Hematopoietic multipotent progenitor cell treated with erythropoietin and hydrocortisone succinate and interleukin-3 and kit ligand, for 15 days (in vitro differentiated cells): ENCODE data around the gene EZR.

Source experiments
- DNase-seq: peaks from one replicate; pipeline ENCODE4 v3.0.0-alpha.2; 2015; ENCODE audit warnings: low spot score

Gene EZR

GRCh38 chr6:158819213-158819976 lies at the start of gene EZR:
Gene EZR (minus strand): TSS chr6:158819368. CDS start chr6:158818093, 1,275 bp downstream.
- DNase-seq, result peak; percentile 48

- no peak for DNase-seq
These were observed 48.9 kb upstream of the EZR start for GRCh38 chr6:158868122-158868480.

DNA sequence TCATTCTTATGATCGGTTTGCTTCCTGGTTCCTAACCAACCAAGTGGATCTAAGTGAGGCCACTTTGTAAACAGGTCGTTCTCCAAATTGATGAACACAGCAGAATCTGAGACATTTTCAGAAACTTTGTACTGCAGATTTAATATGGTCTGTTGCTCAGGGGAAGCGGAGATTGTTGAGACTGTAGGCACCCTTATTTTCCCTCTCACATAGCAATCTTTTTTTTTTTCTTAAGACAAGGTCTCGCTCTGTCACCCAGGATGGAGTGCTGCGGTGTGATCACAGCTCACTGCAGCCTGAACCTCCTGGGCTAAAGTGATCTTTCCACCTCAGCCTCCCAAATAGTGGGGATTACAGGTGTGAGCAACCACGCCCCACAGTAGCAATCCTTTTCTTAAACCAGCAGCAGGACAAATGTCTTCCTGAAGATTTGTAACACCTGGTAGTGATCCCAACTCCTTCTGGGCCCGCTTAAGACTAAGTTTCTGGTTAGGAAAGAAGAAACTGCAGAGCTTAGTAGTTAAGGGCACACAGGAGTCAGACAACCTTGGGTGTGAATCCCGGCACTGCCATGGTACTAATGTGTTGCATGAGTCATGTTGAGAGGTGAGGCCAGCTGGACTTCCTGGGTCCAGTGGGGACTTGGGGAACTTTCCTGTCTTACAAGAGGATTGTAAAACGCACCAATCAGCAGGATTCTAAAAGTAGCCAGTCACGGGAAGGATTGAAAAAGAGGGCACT lies 48.4 kb upstream of the EZR start:
- no peak for DNase-seq

- DNase-seq, result no peak
These were observed 46.6 kb upstream of the EZR start for GRCh38 chr6:158865769-158866168.

- no peak for DNase-seq
These were observed 44.5 kb upstream of the EZR start for GRCh38 chr6:158863646-158864045.

- DNase-seq, result no peak
These were observed 42.7 kb upstream of the EZR start for GRCh38 chr6:158861686-158862381.

- peak; percentile 44 for DNase-seq
These were observed 41.2 kb upstream of the EZR start for GRCh38 chr6:158860279-158860865.

DNA sequence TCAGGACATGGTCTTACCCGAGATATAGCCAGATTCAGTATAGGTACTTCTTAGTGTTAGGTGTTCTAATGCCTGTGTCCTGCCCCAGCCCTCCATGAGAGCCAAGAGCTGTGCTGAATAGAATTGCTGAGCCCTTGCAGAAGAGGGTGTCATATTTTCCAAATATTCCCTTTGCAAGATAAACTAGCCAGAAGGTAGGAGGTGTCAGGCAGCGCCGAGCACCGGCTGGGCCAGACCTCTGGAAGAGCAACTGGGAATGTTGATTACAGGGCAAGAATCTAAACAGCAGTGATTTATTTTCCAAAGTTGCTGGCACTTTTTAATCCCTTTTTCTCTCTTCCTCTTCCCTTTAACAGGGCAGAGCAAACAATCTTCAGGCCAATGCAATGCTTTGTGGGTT lies 37.1 kb upstream of the EZR start:
- no peak for DNase-seq

GRCh38 chr6:158854214-158855101 lies 35.3 kb upstream of the EZR start:
- peak; percentile 65 for DNase-seq

DNA sequence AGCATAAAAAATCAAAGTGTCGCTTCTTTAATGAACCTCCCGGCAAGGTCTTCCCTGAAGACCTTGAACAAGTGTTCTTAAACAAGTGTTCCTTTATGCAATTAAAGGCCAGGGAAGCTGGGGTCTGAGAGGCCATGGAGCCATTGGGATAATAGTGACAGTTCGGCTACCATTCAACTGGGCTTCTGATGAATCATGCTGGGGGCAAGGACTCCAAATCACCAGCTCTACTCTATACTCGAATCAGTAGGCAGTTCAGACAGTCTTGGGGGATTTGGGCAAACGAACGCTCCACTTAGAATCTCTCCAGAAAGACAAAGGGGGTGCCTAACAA lies 34.7 kb upstream of the EZR start:
- no peak for DNase-seq

- peak; percentile 91 for DNase-seq
These were observed 34.1 kb upstream of the EZR start for GRCh38 chr6:158853072-158853879.

DNA sequence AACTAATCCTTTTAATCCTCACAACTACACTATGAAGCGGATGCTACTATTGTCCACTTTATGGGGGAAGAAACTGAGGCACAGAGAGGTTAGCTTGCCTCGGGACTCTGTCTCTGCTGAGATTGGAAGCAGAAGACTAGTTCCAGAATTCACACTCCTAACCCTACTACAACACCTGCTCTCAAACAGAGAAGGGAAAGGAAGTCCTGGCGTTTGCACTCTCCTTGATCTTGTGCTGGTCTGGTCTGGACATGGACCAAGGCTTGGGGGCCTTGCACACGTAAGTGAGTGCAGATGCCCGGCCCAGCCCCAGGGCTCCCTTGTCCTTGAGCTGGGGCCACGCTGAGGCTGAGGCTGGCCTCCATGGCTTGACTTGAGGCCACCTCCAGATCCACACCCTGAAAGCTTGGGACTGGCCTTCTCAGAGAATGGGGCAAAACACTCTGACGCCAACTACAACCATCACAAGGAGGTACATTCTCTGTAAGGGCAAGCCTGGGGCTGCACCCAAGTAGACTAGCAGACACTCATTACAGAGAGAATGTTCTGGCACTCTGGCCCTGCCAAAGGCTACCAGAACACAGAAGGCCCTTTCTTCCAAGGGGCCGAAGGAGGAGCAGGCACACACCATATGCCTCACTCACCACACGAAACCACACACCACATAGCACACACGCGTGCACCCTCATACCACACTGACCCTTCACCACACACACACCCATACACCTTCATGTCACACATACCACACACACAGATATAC lies 33.3 kb upstream of the EZR start:
- DNase-seq, result no peak

DNA sequence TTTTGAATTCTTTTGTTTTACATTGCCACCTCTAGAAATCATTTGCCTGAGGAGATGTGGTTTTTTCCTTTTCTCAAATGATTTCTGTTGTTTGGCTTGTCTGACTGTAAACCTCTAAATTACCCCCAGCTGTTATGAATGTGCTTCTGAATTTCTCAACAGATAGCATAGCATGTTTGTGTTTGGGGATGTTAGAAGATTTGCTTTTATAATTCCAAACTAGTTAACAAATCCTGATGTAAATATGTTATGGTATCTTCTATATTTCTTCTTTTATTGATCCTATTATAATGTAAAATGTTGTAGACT lies 31.6 kb upstream of the EZR start:
- no peak for DNase-seq

GRCh38 chr6:158849899-158850806 lies 31.0 kb upstream of the EZR start:
- DNase-seq, result peak; percentile 75

- DNase-seq, result no peak
These were observed 29.3 kb upstream of the EZR start for GRCh38 chr6:158848490-158848895.

- no peak for DNase-seq
These were observed 28.6 kb upstream of the EZR start for GRCh38 chr6:158847786-158848185.

DNA sequence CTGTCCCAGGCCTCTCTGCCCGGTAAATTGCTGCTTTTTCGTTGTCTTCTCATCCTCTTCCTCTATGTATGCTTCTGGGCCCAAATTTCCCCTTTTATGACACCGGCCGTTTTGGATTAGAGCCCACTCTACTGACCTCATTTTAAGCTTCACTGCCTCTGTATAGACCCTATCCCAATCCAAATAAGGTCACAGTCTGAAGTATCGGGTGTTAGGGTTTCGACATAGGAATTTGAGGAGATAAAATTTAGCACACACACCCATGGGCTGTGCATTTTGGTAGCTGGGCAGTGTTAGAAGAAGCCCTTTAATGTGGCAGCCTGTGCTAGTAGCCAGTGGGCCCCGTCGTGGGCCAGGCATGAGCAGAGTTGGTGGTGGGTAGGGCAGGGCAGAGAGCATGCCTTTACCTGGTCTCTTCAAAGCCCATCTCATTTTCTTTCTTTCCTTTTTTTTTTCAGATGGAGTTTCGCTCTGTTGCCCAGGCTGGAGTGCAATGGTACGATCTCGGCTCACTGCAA lies 27.9 kb upstream of the EZR start:
- DNase-seq, result no peak

DNA sequence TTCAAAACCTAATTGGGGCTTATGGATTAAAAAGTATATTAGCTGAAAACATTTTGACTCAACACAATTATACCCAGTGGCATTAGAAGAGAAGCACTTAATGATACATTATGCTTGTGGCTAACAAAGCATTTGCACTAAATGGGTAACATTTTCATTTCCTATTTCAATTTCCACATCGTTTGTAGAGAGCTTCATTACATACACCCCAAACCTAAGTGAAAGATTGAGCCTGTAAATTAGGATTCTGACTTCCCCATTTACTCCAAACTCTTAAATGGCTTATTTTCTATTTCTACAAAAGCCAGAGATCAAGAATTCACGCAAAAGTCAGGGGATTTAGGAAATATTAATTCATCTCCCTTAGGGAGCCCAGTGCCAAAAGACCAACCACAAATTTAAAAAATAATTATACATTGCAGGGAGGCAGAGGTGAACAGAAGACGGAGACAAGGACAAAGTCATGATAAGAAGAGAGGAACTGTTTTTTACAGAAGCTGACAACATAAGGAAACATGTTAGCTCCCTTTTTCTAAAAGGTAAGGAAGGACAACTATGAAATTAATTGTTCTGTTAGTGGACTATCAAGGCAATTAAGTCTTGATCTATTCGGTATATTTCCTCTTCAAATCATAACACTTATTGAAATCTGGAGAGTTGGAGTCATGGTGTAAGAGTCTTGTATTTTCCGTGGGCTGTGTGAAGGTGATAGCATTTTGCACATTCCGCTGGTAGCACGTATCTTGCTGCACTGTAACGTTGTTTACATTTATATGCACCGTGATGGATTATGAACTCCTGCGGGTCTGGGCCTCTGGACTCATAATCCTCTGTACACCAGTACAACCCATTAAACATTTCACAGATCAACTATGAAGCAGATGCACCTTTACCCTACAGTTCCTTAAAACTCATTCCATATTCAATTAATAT lies 24.8 kb upstream of the EZR start:
- no peak for DNase-seq
